DND-41 (cell line): ENCODE data around the gene ATP11B.

Source experiments
- CTCF ChIP-seq: IDR thresholded peaks from 2 replicates; pipeline ENCODE4 v1.5.1; 2012; ENCODE audit warnings: borderline replicate concordance, low read length, moderate library complexity, mild to moderate bottlenecking; ENCODE audit not compliant: poor library complexity, severe bottlenecking; ENCODE audit errors: extremely low read depth
- EZH2 ChIP-seq: IDR thresholded peaks from 3 replicates; pipeline ENCODE4 v1.6.1; 2012; ENCODE audit warnings: borderline replicate concordance, low read depth, mild to moderate bottlenecking, moderate library complexity, low read length, inconsistent platforms; ENCODE audit not compliant: severe bottlenecking

- TF ChIP-seq CTCF (no peak), EZH2 (no peak)
Observed at GRCh38 chr3:182962166-182962565, 168.9 kb downstream of the ATP11B start.
